Measurements from ENCODE around the gene GATA1.

Gene GATA1

DNA sequence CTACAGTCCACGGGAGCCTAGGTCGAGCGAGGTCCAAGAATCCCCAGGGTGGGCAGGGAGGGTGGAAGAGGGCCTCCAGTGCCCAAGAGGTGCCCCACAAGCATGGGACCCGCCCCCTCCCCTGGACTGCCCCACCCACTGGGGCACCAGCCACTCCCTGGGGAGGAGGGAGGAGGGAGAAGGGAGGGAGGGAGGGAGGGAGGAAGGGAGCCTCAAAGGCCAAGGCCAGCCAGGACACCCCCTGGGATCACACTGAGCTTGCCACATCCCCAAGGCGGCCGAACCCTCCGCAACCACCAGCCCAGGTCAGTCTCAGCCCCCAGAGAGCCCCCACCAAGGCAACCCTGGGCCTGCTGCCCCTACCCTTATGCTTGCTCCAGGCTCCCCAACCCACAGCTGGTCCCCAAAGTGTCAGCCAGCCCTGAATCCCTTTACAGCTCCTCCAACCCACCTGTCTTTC lies at the start of gene GATA1:
TSS of gene GATA1 (plus strand) at position 250 of the 460 bp plus-strand sequence. CDS start 4,520 bp downstream, outside the sequence.
- TF ChIP-seq, protein P1, sequence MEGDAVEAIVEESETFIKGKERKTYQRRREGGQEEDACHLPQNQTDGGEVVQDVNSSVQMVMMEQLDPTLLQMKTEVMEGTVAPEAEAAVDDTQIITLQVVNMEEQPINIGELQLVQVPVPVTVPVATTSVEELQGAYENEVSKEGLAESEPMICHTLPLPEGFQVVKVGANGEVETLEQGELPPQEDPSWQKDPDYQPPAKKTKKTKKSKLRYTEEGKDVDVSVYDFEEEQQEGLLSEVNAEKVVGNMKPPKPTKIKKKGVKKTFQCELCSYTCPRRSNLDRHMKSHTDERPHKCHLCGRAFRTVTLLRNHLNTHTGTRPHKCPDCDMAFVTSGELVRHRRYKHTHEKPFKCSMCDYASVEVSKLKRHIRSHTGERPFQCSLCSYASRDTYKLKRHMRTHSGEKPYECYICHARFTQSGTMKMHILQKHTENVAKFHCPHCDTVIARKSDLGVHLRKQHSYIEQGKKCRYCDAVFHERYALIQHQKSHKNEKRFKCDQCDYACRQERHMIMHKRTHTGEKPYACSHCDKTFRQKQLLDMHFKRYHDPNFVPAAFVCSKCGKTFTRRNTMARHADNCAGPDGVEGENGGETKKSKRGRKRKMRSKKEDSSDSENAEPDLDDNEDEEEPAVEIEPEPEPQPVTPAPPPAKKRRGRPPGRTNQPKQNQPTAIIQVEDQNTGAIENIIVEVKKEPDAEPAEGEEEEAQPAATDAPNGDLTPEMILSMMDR (IDR thresholded peaks at IDR 0.05): no peak
- no peak for TF ChIP-seq ZFX (IDR thresholded peaks at IDR 0.05; ENCODE audit: borderline replicate concordance)
- no peak within 1 kb of the TSS for H3K27ac ChIP-seq

- peak overlapping the region; percentile 86 for H3K27ac ChIP-seq
- TF ChIP-seq ZFX (IDR thresholded peaks at IDR 0.05; ENCODE audit: borderline replicate concordance): no peak
- TF ChIP-seq, protein P1 (IDR thresholded peaks at IDR 0.05): no peak
Observed at GRCh38 chrX:48736878-48737212, 49.5 kb upstream of the GATA1 start.

- no peak for TF ChIP-seq ZFX (IDR thresholded peaks at IDR 0.05; ENCODE audit: borderline replicate concordance)
- TF ChIP-seq, protein P1 (IDR thresholded peaks at IDR 0.05): no peak
- peak overlapping the region; percentile 86 for H3K27ac ChIP-seq
Observed at GRCh38 chrX:48737213-48737938, 49.0 kb upstream of the GATA1 start.

DNA sequence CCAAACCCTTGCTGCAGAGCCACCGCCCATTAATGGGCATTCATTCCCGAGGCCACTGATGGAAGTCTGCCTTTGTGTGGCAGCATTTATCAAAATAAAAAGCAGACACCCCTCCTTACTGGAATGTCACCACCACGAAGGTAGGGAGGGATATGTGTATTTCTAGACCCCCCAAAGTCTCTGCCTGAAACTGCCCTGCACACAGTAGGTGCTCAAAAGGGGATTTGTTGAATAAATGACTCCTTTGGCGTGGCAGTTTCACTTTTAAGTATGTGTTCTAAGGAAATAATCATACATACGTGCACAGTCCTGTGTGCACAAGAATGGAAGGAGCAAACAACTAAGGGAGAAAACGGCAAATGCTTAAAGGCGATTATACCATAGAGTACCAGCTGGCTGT lies 48.5 kb upstream of the GATA1 start:
- peak overlapping the region; percentile 86 for H3K27ac ChIP-seq
- no peak for TF ChIP-seq ZFX (IDR thresholded peaks at IDR 0.05; ENCODE audit: borderline replicate concordance)
- TF ChIP-seq, protein P1 (IDR thresholded peaks at IDR 0.05): no peak

- H3K27ac ChIP-seq: peak overlapping the region; percentile 84
- TF ChIP-seq, protein P1 (IDR thresholded peaks at IDR 0.05): no peak
- TF ChIP-seq ZFX (IDR thresholded peaks at IDR 0.05; ENCODE audit: borderline replicate concordance): no peak
Observed at GRCh38 chrX:48741834-48742233, 44.6 kb upstream of the GATA1 start.

DNA sequence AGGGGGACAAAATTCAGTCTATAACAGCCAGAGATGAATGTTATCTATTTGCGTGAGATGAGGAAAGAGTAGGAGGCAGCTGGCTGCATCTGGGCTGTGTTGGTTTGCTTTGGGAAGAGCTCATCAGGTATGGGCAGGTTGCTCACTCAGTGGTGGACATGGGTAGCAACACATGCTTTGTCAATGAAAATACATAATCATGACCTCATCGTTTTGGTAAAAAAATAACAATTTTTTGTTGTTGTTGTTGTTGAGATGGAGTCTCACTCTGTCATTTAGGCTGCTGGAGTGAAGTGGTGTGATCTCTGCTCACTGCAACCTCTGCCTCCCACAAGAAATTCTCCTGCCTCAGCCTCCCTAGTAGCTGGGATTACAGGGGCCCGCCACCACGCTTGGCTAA lies 41.2 kb upstream of the GATA1 start:
- no peak overlapping the region for H3K27ac ChIP-seq
- TF ChIP-seq, protein P1 (IDR thresholded peaks at IDR 0.05): no peak
- no peak for TF ChIP-seq ZFX (IDR thresholded peaks at IDR 0.05; ENCODE audit: borderline replicate concordance)

GRCh38 chrX:48747415-48748016 lies 38.9 kb upstream of the GATA1 start:
- TF ChIP-seq, protein P1 (IDR thresholded peaks at IDR 0.05): no peak
- TF ChIP-seq ZFX (IDR thresholded peaks at IDR 0.05; ENCODE audit: borderline replicate concordance): no peak
- H3K27ac ChIP-seq: no peak overlapping the region
